Brain microvascular endothelial cell (primary cell): ENCODE data around the gene IGF1R.

Experiments used
- DNase-seq: peaks from one replicate; pipeline ENCODE4 v3.0.0-alpha.2; 2020
- H3K27ac ChIP-seq: fragments of 250-450 bp; sonication (Bioruptor Pico); 2 replicates; pipeline ENCODE4 v1.5.1; 2020; ENCODE audit warnings: mild to moderate bottlenecking, moderate library complexity
- H3K27me3 ChIP-seq: fragments of 250-450 bp; sonication (Bioruptor Pico); replicated peaks from 2 replicates; pipeline ENCODE4 v1.5.1; 2020; ENCODE audit warnings: mild to moderate bottlenecking
- H3K36me3 ChIP-seq: fragments of 250-450 bp; sonication (Bioruptor Pico); replicated peaks from 2 replicates; pipeline ENCODE4 v1.5.1; 2020; ENCODE audit warnings: mild to moderate bottlenecking
- H3K4me3 ChIP-seq: 2 replicates; pipeline ENCODE4 v1.5.1; 2011; ENCODE audit warnings: low read depth, mild to moderate bottlenecking, control low read depth, low read length, moderate library complexity
- in situ Hi-C: cut with HindIII; loops from 2 replicates; pipeline ENCODE4 v1.10.0; 2017; ENCODE audit warnings: low sequenced_read_pairs, low pct_ligation_motif_present
- TF ChIP-seq, protein P1 (sequence below): IDR thresholded peaks from 2 replicates; pipeline ENCODE4 v1.5.1; 2011; ENCODE audit warnings: low read depth, mild to moderate bottlenecking, moderate library complexity, low read length, control low read depth, inconsistent platforms; ENCODE audit errors: missing control alignments

Gene IGF1R

GRCh38 chr15:98823012-98823458 is 174.7 kb downstream of the IGF1R start:
- Histone ChIP-seq H3K27me3 (no peaks in the 10 kb centered on the region), H3K4me3 (no peak overlapping the region), H3K27ac (peak overlapping the region; percentile 27), H3K36me3 (no peaks in the 10 kb centered on the region)
- in situ Hi-C loops, result no loop called here
- DNase-seq, result peak; percentile 73
- TF ChIP-seq, protein P1, sequence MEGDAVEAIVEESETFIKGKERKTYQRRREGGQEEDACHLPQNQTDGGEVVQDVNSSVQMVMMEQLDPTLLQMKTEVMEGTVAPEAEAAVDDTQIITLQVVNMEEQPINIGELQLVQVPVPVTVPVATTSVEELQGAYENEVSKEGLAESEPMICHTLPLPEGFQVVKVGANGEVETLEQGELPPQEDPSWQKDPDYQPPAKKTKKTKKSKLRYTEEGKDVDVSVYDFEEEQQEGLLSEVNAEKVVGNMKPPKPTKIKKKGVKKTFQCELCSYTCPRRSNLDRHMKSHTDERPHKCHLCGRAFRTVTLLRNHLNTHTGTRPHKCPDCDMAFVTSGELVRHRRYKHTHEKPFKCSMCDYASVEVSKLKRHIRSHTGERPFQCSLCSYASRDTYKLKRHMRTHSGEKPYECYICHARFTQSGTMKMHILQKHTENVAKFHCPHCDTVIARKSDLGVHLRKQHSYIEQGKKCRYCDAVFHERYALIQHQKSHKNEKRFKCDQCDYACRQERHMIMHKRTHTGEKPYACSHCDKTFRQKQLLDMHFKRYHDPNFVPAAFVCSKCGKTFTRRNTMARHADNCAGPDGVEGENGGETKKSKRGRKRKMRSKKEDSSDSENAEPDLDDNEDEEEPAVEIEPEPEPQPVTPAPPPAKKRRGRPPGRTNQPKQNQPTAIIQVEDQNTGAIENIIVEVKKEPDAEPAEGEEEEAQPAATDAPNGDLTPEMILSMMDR, result no peak

GRCh38 chr15:98823616-98824015 is 175.3 kb downstream of the IGF1R start:
- TF ChIP-seq, protein P1, result no peak
- no peak for DNase-seq
- Histone ChIP-seq H3K4me3 (no peak overlapping the region), H3K27ac (no peak overlapping the region), H3K27me3 (no peaks in the 10 kb centered on the region), H3K36me3 (no peaks in the 10 kb centered on the region)
- in situ Hi-C loops, result no loop called here

- no peaks in the 10 kb centered on the region for H3K27me3 ChIP-seq
- H3K4me3 ChIP-seq, result no peak overlapping the region
- no peaks in the 10 kb centered on the region for H3K36me3 ChIP-seq
- TF ChIP-seq, protein P1, result no peak
- H3K27ac ChIP-seq, result no peak overlapping the region
- in situ Hi-C loops, result no loop called here
- no peak for DNase-seq
Measured at GRCh38 chr15:98824595-98824994, 176.3 kb downstream of the IGF1R start.

DNA sequence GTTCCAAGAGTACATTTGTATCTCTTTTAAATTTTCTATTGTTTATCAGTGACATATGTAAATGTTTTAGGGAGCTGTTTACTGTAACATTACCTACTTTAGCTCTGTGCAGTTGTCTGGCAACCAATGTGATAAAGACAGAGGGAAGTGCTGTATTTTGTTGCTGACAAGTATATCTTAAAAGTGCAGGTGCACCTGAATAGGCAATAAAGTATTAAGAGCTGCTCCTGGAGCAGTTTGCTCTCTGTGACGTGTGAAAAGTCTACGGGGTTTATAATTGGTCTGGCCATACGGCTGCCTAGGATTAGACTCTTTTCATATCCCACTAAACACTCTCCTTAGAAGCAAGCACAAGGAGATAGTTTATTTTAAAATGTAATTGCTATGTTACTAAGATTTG is 178.3 kb downstream of the IGF1R start:
- TF ChIP-seq, protein P1, result no peak
- H3K27me3 ChIP-seq, result no peaks in the 10 kb centered on the region
- H3K4me3 ChIP-seq, result no peak overlapping the region
- no peak overlapping the region for H3K27ac ChIP-seq
- no peak for DNase-seq
- H3K36me3 ChIP-seq, result no peaks in the 10 kb centered on the region
- in situ Hi-C loops, result no loop called here

DNA sequence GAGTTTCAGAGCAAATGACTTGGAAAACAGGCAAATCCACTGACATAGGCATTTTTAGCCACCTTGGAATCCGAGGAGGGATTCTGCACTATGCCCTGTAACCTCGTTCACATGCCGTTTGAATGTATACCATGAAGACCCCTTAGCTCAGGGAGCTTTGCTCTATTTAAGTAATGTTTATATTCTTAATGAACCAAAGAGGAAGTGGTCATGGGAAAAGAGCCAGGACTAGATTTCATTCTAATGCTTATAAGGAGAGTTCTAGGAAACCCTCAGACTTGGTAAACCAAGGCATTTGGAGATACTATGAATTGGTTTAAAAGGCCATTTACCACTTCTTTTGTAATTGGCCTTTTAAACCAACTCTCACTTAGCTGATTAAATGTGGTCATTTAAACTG is 178.9 kb downstream of the IGF1R start:
- Histone ChIP-seq H3K27ac (no peak overlapping the region), H3K36me3 (no peaks in the 10 kb centered on the region), H3K4me3 (no peak overlapping the region), H3K27me3 (no peaks in the 10 kb centered on the region)
- DNase-seq, result no peak
- in situ Hi-C loops, result no loop called here
- TF ChIP-seq, protein P1, result no peak

DNA sequence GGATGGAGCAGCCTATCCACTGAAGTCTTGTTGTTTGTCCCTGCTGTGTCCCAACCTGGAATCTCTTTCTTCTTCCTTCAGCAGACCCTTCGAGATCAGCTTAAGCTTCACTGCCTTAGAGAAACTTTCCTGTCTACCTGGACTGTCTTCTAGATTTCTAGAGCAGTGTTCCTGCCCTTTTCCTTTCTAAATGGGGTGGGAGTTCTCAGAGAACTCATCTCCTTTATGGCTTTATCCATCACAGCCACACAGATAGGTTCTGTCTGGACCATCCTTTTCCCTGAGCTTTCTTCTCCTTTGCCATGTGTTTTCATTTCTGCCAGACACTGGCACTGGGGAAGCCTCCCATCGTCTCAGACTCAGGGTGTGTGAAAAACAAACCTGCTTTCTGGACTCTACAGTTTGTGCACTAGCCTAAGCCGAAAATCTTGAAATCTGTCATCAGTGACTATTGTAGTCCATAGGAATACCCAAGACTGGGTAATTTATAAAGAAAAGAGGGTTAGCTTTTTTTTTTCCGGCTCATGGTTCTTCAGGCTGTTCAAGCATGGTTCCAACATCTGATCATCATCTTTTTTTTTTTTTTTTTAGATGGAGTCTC is 181.8 kb downstream of the IGF1R start:
- DNase-seq, result no peak
- in situ Hi-C loops, result no loop called here
- peaks cover 2% of the 10 kb centered on the region for H3K36me3 ChIP-seq
- no peak overlapping the region for H3K4me3 ChIP-seq
- TF ChIP-seq, protein P1, result no peak
- H3K27ac ChIP-seq, result no peak overlapping the region
- H3K27me3 ChIP-seq, result no peaks in the 10 kb centered on the region
